Caco-2 (cell line): Measurements from ENCODE around the gene TEK. TPM values are rescaled to one million over a fixed set of nuclear protein-coding genes. Genes with fewer than 3 reads are reported as not detected.

Experiments
- BruUV-seq: library from RNA; stranded (reverse); fragments of 400-500 nt; replicated peaks from 2 replicates; lab custom pipeline; 2021; lab: Mats Ljungman, UMichigan
- CTCF ChIA-PET: fragments of 300-600 bp; sonication (Branson Sonifier 250); formaldehyde crosslinking; loops from one replicate; lab custom pipeline; 2022; ENCODE audit warnings: antibody characterized with exemption; lab: Charles Lee
- POLR2A ChIA-PET: fragments of 300-600 bp; sonication (Branson Sonifier 250); formaldehyde crosslinking; loops from one replicate; lab custom pipeline; 2022; ENCODE audit warnings: antibody characterized with exemption; lab: Charles Lee
- DNase-seq, 2 experiments: peaks; one replicate each; pipeline versions ENCODE4 v3.0.0 to v3.0.0-alpha.2; 2020 to 2022
- H3K27me3 ChIP-seq: replicated peaks from 2 replicates; pipeline ENCODE4 v1.6.0; 2011; ENCODE audit warnings: low read length; ENCODE audit not compliant: control insufficient read depth, insufficient read depth
- H3K36me3 ChIP-seq: 2 replicates; pipeline ENCODE4 v1.5.1; 2011; ENCODE audit warnings: low read length; ENCODE audit not compliant: control insufficient read depth, insufficient read depth
- H3K4me1 ChIP-seq: fragments of 250-450 bp; sonication (Bioruptor Pico); 2 replicates; pipeline ENCODE4 v1.5.1; 2020; ENCODE audit warnings: mild to moderate bottlenecking
- H3K4me3 ChIP-seq: 2 replicates; pipeline ENCODE4 v1.5.1; 2011; ENCODE audit warnings: low read depth, mild to moderate bottlenecking, control low read depth, low read length
- H3K9me3 ChIP-seq: fragments of 250-450 bp; sonication (Bioruptor Pico); 2 replicates; pipeline ENCODE4 v1.5.1; 2020; ENCODE audit warnings: mild to moderate bottlenecking, moderate library complexity
- H3K27ac Mint-ChIP-seq: one replicate; pipeline ENCODE4 v1.8.0; 2022; ENCODE audit warnings: mixed read lengths; ENCODE audit not compliant: unreplicated experiment
- H3K27me3 Mint-ChIP-seq: one replicate; pipeline ENCODE4 v1.8.0; 2022; ENCODE audit warnings: mixed read lengths; ENCODE audit not compliant: insufficient read depth, unreplicated experiment
- H3K36me3 Mint-ChIP-seq: one replicate; pipeline ENCODE4 v1.8.0; 2022; ENCODE audit warnings: mild to moderate bottlenecking, mixed read lengths; ENCODE audit not compliant: insufficient read depth, unreplicated experiment
- H3K4me1 Mint-ChIP-seq: one replicate; pipeline ENCODE4 v1.8.0; 2022; ENCODE audit warnings: low read depth, mixed read lengths; ENCODE audit not compliant: unreplicated experiment
- H3K4me3 Mint-ChIP-seq: one replicate; pipeline ENCODE4 v1.8.0; 2022; ENCODE audit warnings: mild to moderate bottlenecking, moderate library complexity, mixed read lengths; ENCODE audit not compliant: unreplicated experiment
- H3K9me3 Mint-ChIP-seq: one replicate; pipeline ENCODE4 v1.8.0; 2022; ENCODE audit warnings: mixed read lengths; ENCODE audit not compliant: unreplicated experiment
- intact Hi-C: fragments of 100-400 bp; cut with micrococcal nuclease; formaldehyde crosslinking; loops from one replicate; pipeline ENCODE4 v1.10.0; 2022; ENCODE audit not compliant: unreplicated experiment
- total RNA-seq: library from RNA; stranded (reverse); gene quantifications from 2 replicates; pipeline ENCODE4 v1.2.3, GENCODE V29; 2022
- TF ChIP-seq, protein P1 (sequence below), 2 experiments: fragments of 200-600 bp in 1 of 2; IDR thresholded peaks; 1 replicate in 1 of 2; 2 replicates in 1 of 2; pipeline versions ENCODE4 v1.5.1 to v1.8.0; 2011 to 2022; ENCODE audit warnings: antibody characterized with exemption in 1 of 2, control low read depth in 1 of 2, inconsistent platforms in 1 of 2, low read depth in 1 of 2, low read length in 1 of 2, mild to moderate bottlenecking in 1 of 2, moderate library complexity in 1 of 2; ENCODE audit not compliant: insufficient read depth in 1 of 2, severe bottlenecking in 1 of 2, unreplicated experiment in 1 of 2

Gene TEK
- total RNA-seq, 1 experiment from 2014 or later, result not detected

GRCh38 chr9:27193886-27194285, 84.9 kb downstream of the TEK start:
- Mint-ChIP-seq H3K4me3 (no peak overlapping the region), H3K27ac (no peak overlapping the region), H3K36me3 (no peaks in the 10 kb centered on the region), H3K9me3 (no peaks in the 10 kb centered on the region), H3K4me1 (no peaks in the 10 kb centered on the region), H3K27me3 (no peaks in the 10 kb centered on the region)
- POLR2A ChIA-PET, result no interaction called here
- no peaks in the 10 kb centered on the region for H3K9me3 ChIP-seq
- CTCF ChIA-PET, result no interaction called here
- H3K36me3 ChIP-seq, result no peaks in the 10 kb centered on the region
- BruUV-seq, result no TSS peak
- no peaks in the 10 kb centered on the region for H3K27me3 ChIP-seq
- no peak for DNase-seq
- H3K4me3 ChIP-seq, result no peak overlapping the region
- TF ChIP-seq, protein P1, sequence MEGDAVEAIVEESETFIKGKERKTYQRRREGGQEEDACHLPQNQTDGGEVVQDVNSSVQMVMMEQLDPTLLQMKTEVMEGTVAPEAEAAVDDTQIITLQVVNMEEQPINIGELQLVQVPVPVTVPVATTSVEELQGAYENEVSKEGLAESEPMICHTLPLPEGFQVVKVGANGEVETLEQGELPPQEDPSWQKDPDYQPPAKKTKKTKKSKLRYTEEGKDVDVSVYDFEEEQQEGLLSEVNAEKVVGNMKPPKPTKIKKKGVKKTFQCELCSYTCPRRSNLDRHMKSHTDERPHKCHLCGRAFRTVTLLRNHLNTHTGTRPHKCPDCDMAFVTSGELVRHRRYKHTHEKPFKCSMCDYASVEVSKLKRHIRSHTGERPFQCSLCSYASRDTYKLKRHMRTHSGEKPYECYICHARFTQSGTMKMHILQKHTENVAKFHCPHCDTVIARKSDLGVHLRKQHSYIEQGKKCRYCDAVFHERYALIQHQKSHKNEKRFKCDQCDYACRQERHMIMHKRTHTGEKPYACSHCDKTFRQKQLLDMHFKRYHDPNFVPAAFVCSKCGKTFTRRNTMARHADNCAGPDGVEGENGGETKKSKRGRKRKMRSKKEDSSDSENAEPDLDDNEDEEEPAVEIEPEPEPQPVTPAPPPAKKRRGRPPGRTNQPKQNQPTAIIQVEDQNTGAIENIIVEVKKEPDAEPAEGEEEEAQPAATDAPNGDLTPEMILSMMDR (IDR thresholded peaks at IDR 0.05; ENCODE audit: insufficient read depth in 1 of 2, low read depth in 1 of 2, low read length in 1 of 2, severe bottlenecking in 1 of 2, unreplicated experiment in 1 of 2), result no peak
- intact Hi-C loops, result no loop called here
- no peaks in the 10 kb centered on the region for H3K4me1 ChIP-seq

GRCh38 chr9:27194401-27195091, 85.5 kb downstream of the TEK start:
- no peaks in the 10 kb centered on the region for H3K36me3 ChIP-seq
- Mint-ChIP-seq H3K36me3 (no peaks in the 10 kb centered on the region), H3K9me3 (no peaks in the 10 kb centered on the region), H3K4me3 (no peak overlapping the region), H3K27me3 (no peaks in the 10 kb centered on the region), H3K4me1 (no peaks in the 10 kb centered on the region), H3K27ac (no peak overlapping the region)
- BruUV-seq, result no TSS peak
- no peaks in the 10 kb centered on the region for H3K9me3 ChIP-seq
- intact Hi-C loops, result no loop called here
- ChIA-PET CTCF (no interaction called here), POLR2A (no interaction called here)
- no peaks in the 10 kb centered on the region for H3K27me3 ChIP-seq
- TF ChIP-seq, protein P1 (IDR thresholded peaks at IDR 0.05; ENCODE audit: insufficient read depth in 1 of 2, low read depth in 1 of 2, low read length in 1 of 2, severe bottlenecking in 1 of 2, unreplicated experiment in 1 of 2), result no peak
- DNase-seq, result no peak
- no peaks in the 10 kb centered on the region for H3K4me1 ChIP-seq
- no peak overlapping the region for H3K4me3 ChIP-seq

DNA sequence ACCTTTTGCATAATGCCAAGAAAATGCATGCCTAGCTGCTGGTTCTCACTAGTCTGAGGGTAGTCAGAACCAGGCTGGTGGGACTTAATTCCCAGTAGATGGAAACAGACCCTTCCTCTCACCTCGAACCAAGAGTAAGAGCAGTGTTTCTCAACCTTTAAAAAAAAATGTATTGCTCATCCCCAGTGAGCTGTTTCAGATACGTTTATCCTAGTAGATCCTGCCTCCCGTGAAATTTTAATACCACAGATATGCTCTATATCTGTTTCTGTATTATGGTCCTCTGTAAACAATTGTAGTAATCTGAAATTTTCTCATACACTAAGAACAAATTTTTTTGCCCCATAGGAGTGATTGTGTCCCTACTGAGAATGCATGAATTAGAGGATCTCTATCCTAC, 86.2 kb downstream of the TEK start:
- Histone ChIP-seq H3K27me3 (no peaks in the 10 kb centered on the region), H3K4me3 (no peak overlapping the region), H3K9me3 (no peaks in the 10 kb centered on the region), H3K4me1 (no peaks in the 10 kb centered on the region), H3K36me3 (no peaks in the 10 kb centered on the region)
- POLR2A ChIA-PET, result no interaction called here
- Mint-ChIP-seq H3K4me3 (no peak overlapping the region), H3K9me3 (no peaks in the 10 kb centered on the region), H3K36me3 (no peaks in the 10 kb centered on the region), H3K4me1 (no peaks in the 10 kb centered on the region), H3K27me3 (no peaks in the 10 kb centered on the region), H3K27ac (no peak overlapping the region)
- BruUV-seq, result no TSS peak
- DNase-seq, result no peak
- intact Hi-C loops, result no loop called here
- TF ChIP-seq, protein P1 (IDR thresholded peaks at IDR 0.05; ENCODE audit: insufficient read depth in 1 of 2, low read depth in 1 of 2, low read length in 1 of 2, severe bottlenecking in 1 of 2, unreplicated experiment in 1 of 2), result no peak
- CTCF ChIA-PET, result no interaction called here
